NCI-H446 treated with DMSO at 0.1 percent for 48 hours (cell line): ENCODE results near the gene NMT1.

Experiments used
- DNase-seq: peaks from one replicate; lab custom pipeline; 2025; lab: John Stamatoyannopoulos, UW

Gene NMT1

DNA sequence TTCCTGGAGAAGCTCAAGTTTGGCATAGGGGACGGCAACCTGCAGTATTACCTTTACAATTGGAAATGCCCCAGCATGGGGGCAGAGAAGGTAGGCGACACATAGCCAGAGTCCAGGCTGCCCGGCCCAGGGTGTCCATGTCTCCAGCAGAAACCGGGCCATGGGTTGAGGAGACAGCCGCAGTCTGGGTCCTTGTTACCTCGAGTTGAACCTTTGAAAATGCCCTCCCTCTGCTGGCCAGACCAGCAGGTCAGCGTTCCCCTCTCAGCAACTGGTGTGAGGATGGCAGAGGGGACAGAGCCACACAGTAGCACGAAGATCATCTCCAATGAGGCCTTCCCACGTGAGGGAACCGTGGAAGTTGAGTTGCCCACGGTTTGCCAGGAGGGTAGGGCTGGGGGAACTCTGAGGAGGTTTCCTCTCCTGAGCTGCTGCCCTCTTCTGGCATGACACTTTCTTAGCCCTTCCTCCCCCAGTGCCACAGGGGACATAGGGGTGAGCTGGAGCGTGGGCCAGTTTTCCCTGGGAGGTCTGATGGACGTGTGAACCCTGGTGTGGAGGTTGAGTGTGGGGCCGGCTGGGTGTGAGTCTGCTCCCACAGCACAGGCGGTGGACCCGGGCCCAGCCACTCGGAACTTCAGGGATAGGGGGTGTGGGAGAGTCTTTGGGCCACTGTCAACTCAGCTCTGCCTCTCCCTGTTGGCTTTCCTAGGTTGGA is 43.9 kb downstream of the NMT1 start:
- no peak for DNase-seq

DNA sequence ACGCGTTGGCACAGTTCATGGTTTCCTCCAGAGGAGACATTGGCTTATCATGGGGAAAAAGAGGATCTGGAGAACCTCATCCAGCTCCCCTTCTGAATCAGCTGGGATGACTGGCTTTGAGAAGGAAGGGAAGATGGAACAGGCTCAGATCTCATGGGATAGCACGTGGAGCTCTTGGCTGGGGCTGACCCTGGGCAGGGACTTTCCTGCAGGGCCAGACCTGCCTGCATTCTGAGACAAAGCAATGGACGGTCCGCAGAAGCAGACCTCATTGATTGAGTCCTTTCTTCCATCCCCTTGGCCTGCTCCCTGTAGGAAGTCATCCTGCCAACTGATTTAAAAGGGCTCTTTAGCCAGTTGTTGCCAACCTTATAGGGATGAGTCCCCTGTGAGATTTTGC is 45.0 kb downstream of the NMT1 start:
- DNase-seq = no peak

DNA sequence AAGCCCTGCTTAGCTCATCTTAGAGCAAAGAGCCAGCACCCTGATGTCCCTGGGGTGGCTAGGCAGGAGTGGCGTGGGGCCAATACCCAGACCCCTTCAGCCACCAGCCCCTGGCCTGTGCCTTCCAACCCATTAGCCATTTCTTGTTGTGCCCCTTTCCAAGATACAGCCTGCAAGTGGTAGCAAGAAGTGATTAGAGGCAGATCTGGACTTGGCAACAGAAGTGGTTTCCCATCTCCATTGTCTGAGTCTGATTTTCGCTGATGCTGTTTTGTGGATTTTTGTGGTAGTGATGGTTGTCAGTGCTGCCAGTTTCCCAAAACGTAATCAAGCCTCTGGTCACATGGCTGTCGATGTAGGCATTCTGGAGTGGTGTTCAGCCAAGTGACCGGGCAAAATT is 45.5 kb downstream of the NMT1 start:
- no peak for DNase-seq

DNA sequence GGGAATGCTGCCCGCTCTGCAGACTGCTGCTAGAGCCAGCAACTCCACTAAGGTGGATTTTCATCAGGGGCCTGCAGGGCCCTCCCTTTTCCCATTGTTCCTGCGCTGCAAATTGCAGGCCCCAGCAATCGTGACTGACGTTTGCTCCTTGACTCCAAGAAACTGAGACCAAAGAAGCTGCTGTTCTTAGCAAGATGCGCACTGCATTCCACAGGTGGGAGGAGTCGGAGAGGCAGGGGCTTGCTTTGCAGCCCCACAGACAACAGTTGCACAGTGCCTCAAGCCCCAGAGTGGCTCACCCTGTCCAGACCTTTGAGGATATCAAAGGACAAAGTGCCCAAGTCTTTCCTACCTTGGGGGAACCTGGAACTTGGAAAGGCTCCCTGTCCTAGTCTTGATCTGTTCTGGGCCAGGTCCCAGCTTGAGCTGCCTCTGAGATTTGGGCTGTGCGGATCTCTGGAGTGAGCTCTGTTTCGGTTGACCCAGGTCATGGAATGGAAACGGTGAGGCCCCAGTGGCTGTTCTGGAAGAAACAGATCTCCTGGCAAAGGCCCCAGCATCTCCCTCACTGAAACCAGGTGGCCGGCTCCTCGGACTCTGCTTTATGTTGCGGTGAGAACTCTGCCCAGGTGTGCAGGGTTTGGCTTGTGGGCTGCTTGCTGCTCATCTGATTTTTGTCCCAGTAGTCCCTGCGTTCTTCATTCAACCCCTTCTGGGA is 46.3 kb downstream of the NMT1 start:
- DNase-seq = no peak

DNA sequence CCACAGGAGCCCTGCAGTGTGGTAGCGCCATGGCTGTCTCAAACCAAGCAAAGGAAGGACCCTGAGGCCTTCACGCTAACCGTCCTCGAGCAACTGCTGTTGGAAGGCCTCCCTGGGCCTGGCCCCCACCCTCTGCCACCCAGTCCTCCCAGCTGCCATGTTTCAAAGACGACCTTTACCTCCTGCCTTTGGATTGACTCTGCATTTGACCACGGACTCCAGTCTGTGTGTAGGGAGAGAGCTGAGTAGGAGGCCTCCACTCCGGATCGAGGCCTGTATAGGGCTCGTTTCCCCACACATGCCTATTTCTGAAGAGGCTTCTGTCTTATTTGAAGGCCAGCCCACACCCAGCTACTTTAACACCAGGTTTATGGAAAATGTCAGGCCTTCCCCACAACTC is 46.9 kb downstream of the NMT1 start:
- no peak for DNase-seq

DNA sequence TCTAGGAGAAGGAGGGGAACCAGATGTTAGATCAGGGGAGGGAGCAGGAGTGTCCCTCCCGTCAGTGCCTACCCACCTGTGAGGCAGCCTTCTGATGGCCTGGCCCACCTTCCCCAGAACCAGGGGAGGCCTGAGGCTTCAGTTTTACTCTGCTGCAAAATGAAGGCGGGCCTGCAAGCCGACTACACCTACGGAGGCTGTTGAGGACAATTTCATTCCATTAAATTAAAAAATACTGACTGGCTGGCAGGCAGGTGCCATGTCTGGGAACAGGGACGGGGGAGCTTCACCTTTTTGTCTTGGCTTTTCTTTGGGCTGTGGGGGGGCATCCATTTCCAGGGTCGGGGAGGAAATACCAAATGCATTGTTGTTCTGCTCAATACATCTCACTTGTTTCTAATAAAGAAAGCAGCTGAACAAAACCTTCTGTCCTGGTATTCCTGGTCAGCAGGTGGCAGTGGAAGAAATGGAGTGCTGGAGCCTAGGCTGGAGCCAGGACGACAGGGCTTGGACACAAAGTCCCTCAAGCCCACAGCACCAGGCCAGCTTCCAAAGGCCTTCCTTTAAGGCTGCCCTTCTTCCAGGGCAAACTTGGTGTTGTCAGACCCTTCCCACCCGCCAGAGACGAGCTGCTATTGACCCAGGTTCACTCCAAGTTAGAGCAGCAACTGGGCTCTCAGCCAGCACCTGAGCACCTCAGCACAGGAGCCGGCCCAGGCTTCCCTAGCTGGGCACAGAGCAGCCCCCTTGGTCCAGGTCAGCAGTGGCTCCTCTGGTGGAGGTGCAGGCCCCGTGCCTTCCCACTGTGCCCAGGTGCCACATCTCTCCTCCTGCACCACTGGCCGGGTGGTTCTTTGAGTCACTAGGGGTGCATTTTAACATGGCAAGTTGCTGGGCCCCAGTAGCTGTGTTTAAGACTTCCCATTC is 47.7 kb downstream of the NMT1 start:
- no peak for DNase-seq

DNA sequence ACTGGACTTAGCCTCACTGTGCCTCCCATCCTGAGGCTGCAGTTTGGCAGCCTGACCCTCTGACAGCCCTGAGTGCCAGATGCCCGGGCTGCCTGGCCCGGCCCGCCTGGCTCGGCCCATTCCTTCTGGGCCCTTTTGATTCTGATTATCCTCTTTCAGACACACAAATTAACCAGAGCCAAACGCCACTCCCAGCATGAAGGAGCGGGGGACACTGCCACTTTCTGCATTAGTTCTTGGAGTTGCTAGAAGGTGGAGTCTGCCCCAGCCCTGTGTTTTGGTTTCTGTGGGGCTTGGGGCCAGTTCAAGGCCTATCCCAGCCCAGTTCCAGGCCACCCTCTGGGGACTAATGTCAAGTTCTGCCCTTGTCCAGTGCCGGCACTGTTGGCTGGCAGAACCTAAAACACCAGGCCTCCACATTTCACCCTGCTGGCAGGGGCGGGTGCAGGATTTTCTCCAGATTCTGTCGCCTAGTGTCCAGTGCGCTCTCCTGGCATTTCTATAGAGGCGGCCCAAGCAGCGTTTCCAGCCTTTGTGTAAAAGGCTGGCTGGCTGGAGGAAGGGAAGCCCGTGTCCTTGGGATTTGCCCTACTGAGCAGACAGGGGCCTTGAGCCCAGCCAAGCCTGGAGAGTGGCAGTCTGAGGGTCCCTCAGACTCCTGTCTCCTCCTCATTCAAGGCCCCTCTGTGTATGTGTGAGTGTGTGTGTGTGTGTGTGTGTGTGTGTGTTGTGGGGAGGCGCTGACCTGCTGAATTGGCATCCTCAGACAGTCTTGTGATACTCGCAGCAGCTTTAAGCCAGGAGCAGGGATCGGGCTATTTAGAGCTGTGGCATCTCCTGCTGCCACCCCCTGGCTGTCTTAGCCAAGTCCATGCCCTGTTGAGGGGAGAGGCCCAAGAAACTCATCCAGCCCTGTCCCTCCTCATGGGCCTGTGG is 49.8 kb downstream of the NMT1 start:
- DNase-seq = no peak

DNA sequence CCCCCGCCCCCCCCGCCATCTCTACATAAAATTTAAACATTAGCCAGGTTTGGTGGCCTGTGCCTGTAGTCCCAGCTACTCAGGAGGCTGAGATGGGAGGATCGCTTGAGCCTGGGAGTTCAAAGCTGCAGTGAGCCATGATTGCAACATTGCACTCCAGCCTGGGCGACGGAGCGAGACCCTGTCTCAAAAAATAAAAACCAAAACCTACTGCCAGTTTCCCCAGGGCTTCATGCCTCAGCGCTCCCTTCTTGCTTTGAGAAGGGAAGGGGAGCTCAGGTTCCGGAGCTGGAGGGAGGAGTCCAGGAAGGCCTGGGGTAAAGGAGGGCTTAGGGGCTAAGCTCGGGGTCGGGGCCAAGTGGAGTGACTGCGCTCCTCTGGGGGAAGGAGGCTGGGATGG is 50.7 kb downstream of the NMT1 start:
- no peak for DNase-seq

DNA sequence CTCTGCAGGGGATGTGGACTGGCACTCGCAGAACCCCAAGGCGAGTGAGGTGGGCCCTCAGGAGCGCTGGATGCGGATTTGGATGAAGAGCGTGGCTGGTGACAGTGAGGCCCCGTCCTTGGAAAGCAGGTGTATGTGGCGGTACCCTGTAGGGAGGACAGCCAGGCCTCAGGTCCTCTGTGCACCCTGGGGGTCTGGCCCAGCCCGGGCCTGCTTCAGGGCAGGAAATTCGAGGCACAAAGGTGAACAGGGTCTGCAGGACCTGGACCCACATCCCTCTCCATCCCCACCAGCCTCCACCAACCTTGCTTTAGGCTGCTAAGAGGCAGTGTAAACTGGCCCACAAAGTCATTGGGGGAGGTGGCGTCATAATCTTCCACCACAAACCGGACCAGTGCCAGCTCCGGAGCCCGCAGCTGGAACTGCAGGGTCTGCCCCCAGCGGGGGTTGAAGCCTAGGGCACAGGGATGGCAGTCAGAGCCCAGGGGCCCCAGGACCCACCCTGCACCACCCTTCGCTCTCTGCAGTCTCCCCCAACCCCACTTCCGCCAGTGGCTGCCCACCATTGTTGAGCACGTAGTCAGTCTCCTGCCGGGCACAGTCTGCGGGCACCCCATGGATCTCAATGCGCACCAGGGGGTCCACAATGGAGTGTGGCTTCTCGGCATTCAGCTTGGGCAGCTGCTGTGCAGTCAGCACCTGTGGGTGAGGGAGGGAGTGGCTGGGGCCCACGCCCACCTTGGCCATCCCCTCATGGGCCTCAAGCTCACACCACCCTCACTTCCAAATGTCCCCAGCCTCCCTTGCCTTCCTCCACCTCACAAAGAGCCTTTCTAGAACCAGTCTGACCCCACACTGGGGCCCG is 51.7 kb downstream of the NMT1 start:
- no peak for DNase-seq

DNA sequence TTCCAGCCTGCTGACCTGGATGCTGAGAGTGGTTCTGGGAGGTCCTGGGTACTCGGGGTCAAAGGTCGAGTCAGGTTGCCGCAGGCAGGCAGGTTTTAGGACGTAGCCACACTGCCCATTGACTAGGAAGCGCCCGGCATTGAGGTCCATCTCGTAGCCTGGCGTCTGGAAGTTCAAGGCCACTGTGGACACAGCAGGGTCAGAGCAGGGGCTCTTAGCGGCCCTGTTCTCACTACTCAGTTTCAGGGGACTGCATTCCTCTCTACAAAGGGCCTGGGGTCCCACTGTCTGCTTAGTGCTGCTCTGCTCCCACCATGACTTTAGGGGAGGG is 52.3 kb downstream of the NMT1 start:
- DNase-seq = no peak

DNA sequence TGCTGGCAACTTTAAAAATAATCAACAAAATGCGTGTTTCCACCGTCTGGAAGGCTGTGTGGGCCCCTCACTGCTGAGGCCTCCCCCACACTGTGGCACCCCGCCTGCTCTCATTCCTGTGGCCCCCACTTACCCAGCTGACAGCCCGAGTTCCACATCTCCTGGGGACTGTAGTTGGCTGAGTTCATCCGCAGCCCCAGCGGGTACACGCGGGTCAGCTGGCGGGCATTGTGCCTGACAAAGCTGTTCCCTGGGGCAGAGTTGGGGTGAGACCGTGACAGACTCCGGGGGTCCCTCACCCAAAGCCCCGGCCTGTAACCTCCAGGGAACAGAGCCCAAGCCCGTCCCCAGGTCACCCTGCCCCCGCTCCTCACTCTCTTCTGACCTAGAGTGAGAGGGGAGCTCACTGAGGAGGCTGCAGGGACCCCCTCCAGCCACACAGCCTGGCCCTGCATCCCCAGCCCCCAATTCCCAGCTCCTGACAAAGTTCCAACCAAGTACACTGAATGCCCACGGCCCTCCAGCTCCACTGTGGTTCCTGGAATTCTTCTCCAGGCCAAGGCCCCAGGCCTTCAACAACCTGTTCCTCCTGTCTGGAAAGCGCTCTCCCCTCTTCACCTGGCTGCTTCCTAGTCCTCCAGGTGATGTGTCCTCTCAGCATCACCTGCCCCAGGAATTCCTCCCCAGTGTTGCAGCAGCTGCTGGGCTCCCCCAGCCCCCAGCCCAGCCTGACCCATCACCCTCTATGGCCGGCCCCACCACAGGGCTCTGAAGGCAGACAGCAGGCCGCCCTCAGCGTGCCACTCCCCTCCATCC is 53.2 kb downstream of the NMT1 start:
- no peak for DNase-seq

DNA sequence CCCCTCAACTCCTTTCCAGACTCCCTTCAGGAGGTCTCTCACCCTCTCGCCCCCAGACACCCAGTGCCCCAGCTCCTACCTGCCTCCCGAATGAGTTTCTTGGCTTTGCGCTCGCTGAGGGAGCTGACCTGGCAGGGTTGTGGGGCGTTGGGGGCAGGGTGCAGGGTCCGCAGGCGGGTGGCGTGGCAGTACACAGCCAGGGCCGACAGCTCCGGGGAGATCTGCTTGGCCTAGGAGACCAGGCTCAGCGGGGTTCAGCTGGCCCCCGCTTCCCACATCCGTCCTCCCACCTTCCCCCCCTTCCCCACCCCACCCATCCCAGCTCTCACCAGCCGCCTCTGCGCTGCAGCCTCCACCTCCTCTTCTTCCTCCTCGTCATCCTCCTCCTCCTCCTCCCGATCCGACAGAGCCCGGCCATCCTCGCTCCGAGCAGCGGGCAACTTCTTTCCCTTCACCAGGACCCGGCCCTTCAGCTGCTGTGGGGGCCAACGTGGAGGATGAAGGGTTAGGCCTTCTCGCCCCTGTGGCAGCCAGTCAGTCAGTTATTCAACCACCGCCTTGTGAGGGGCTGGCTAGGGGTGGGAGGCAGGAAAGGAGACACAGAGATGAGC is 54.0 kb downstream of the NMT1 start:
- no peak for DNase-seq

DNA sequence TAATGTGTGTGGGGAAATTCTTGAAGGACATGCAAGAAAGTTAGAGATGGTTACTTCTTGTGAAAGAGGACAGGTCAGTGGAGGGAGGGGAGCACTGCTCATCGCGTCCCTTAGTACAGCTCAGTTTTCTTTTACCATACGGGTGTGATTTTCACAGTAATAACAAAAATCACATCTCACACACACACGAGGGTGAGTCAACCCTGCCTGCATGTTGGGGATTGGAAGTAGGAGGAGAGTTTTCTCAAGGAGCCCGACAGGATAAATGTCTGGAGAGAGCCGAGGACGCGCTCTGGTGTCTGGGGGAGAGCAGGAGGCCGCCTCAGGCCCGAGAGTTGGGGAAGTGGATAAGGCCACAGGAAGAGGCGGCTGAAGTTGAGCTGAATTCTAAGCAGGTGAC is 54.8 kb downstream of the NMT1 start:
- no peak for DNase-seq

DNA sequence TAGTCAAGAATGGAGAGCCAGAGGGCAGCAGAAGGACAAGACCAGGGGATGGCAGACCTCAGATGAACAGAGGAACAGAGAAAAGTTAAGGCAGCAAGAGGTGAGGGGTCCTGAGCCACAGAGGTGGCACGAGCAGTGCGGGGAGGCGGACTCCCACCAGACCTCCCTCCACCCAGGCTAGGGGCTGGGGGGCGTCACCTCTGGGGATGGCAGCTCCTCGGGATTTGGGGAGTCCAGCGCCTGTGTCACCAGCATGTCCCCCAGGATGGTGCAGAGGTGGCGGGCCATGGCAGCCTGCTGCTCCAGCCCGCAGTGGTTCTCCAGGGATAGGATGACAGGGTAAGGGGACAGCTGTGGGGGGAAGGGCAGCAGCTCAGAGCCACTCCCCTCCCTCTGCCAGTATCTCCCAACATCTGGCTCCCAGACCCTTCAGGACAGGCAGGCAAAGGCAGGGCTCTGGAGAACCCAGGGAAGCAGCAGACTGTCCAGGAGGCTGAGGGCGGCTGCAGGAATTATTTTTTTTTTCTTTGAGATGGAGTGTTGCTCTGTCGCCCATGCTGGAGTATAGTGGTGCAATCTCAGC is 55.4 kb downstream of the NMT1 start:
- DNase-seq = no peak

DNA sequence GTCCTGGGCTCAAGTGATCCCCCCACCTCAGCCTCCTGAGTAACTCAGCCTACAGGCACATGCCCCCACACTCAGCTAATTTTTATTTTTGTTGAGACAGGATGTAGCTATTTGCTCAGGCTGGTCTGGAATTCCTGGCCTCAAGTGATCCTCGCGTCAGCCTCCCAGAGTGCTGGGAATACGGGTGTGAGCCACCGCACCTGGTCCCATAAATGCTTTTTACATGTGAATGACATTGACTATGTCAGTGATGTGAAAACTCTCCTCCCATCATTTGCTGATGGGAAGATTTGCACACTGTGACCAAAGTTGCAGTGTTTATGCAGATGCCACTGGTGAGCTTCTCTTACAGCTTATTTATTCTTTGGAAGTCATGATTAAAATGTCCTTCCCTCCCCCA is 56.2 kb downstream of the NMT1 start:
- no peak for DNase-seq

DNA sequence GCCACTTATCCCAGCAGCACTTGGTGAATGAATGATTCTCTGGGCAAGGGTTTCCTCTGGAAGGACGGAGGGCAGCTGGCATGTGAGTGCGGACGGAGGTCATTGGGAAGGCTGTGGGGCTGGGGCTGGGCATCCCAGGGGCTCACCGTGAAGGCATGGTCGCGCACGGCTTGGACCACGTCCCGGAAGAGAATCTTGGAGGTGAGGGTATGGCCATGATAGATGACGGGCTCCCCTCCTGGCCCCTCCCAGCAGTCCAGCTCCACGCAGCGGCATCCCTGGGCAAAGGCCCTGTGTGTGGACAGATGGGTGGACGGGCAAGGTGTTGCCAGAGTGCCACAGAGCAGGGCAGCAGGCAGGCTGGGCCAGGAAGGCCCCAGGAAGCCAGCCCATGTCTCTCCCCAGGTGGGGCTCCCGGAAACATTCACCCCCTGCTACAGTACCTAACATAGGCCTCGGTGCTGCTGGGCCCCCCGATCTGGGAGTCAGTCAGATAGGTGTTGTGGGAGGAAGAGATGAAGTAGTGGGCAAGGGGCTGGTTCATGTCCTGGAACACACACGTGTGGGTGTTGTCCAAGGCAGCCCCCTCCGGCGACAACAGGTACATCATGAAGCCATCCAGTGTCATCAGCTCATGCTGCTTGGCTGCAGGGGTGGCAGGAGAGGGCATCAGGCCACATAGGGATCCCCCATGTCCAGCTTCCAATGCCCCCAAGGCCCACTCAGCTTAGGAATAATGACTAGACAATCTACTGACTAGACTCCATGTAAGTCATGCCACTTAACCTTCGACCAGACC is 56.9 kb downstream of the NMT1 start:
- DNase-seq = no peak

DNA sequence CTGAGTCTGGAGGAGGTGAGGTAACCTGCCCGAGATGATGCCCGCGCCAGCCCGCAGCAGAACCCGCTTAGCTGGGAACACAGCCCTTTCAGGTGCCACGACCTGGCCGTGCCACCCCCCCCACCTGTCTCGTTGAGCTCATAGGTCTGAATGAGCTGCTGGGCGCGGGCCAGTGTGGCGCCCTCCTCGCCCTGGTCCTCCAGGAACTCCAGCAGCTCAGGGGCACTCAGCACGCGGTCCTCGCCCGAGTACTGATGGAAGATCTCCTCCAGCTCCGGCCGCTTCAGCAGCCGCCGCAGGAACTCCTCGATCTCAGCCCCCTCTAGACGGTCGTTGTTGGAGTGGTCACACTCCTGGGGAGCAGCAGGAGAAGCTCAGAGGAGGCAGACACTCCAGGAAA is 57.6 kb downstream of the NMT1 start:
- no peak for DNase-seq

DNA sequence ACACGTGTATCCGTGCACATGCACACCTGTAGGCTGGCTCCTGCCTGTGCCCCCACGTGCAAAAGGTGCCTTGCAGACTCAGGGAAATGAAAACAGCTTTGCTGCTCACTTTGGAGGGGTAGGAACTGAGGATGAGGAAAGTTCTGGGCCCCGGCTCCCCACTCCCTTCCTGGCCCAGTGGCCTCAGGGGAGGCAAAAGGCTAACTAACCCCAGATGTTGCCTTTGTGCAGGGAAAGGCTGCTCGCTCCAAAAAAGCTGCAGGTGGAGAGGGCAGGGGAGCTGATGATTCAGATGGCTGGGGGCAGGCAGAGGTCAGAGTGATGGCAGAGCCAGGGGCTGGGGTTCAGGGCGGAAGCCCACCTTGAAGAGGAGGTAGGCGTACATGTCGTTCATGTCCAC is 58.8 kb downstream of the NMT1 start:
- no peak for DNase-seq
